Measurements from ENCODE around the gene FAM13C.
"Not testable (repeated sequence)": the region's sequence is repeated elsewhere in the genome, so short reads cannot be mapped to it uniquely, and the experiment has no call there.

Gene FAM13C

GRCh38 chr10:59279476-59279875, 82.9 kb downstream of the FAM13C start:
- no peak for DNase-seq (ENCODE audit: low read depth in 2 of 2)

GRCh38 chr10:59276919-59277318, 85.4 kb downstream of the FAM13C start:
- no peak for DNase-seq (ENCODE audit: low read depth in 2 of 2)

- no peak for DNase-seq (ENCODE audit: low read depth in 2 of 2)
Measured at GRCh38 chr10:59276133-59276532, 86.2 kb downstream of the FAM13C start.

- DNase-seq (ENCODE audit: low read depth in 2 of 2) = no peak
Measured at GRCh38 chr10:59273445-59273844, 88.9 kb downstream of the FAM13C start.

GRCh38 chr10:59272061-59272460, 90.3 kb downstream of the FAM13C start:
- no peak for DNase-seq (ENCODE audit: low read depth in 2 of 2)

GRCh38 chr10:59271160-59271559, 91.2 kb downstream of the FAM13C start:
- DNase-seq (ENCODE audit: low read depth in 2 of 2) = no peak

GRCh38 chr10:59270492-59270891, 91.9 kb downstream of the FAM13C start:
- no peak for DNase-seq (ENCODE audit: low read depth in 2 of 2)

GRCh38 chr10:59269651-59270050, 92.7 kb downstream of the FAM13C start:
- no peak for DNase-seq (ENCODE audit: low read depth in 2 of 2)

GRCh38 chr10:59268460-59268859, 93.9 kb downstream of the FAM13C start:
- DNase-seq (ENCODE audit: low read depth in 2 of 2) = no peak

GRCh38 chr10:59266321-59266720, 96.0 kb downstream of the FAM13C start:
- DNase-seq (ENCODE audit: low read depth in 2 of 2) = no peak

GRCh38 chr10:59265141-59265540, 97.2 kb downstream of the FAM13C start:
- no peak for DNase-seq (ENCODE audit: low read depth in 2 of 2)

- no peak for DNase-seq (ENCODE audit: low read depth in 2 of 2)
Measured at GRCh38 chr10:59258890-59259289, 103.5 kb downstream of the FAM13C start.

GRCh38 chr10:59257224-59257623, 105.1 kb downstream of the FAM13C start:
- DNase-seq (ENCODE audit: low read depth in 2 of 2) = no peak

GRCh38 chr10:59255463-59255862, 106.9 kb downstream of the FAM13C start:
- no peak for DNase-seq (ENCODE audit: low read depth in 2 of 2)

- no peak for DNase-seq (ENCODE audit: low read depth in 2 of 2)
Measured at GRCh38 chr10:59252491-59252890, 109.9 kb downstream of the FAM13C start.

- DNase-seq (ENCODE audit: low read depth in 2 of 2) = no peak
Measured at GRCh38 chr10:59245686-59246085, 116.7 kb downstream of the FAM13C start.

GRCh38 chr10:59244871-59245270, 117.5 kb downstream of the FAM13C start:
- no peak for DNase-seq (ENCODE audit: low read depth in 2 of 2)

- no peak for DNase-seq (ENCODE audit: low read depth in 2 of 2)
Measured at GRCh38 chr10:59243611-59244195, 118.6 kb downstream of the FAM13C start.

- DNase-seq (ENCODE audit: low read depth in 2 of 2) = no peak
Measured at GRCh38 chr10:59242991-59243390, 119.4 kb downstream of the FAM13C start.

GRCh38 chr10:59242057-59242456, 120.3 kb downstream of the FAM13C start:
- no peak for DNase-seq (ENCODE audit: low read depth in 2 of 2)

- no peak for DNase-seq (ENCODE audit: low read depth in 2 of 2)
Measured at GRCh38 chr10:59240582-59241183, 121.7 kb downstream of the FAM13C start.

- DNase-seq (ENCODE audit: low read depth in 2 of 2) = not testable (repeated sequence)
Measured at GRCh38 chr10:59239108-59239507, 123.2 kb downstream of the FAM13C start.

GRCh38 chr10:59237775-59238174, 124.6 kb downstream of the FAM13C start:
- DNase-seq (ENCODE audit: low read depth in 2 of 2) = no peak
